DMS114 treated with DMSO at 0.1 percent for 48 hours (cell line): ENCODE data around the gene ACAD11.

ENCODE experiments used
- DNase-seq: peaks from one replicate; lab custom pipeline; 2025; ENCODE audit not compliant: unreplicated experiment; lab: John Stamatoyannopoulos, UW

Gene ACAD11

DNA sequence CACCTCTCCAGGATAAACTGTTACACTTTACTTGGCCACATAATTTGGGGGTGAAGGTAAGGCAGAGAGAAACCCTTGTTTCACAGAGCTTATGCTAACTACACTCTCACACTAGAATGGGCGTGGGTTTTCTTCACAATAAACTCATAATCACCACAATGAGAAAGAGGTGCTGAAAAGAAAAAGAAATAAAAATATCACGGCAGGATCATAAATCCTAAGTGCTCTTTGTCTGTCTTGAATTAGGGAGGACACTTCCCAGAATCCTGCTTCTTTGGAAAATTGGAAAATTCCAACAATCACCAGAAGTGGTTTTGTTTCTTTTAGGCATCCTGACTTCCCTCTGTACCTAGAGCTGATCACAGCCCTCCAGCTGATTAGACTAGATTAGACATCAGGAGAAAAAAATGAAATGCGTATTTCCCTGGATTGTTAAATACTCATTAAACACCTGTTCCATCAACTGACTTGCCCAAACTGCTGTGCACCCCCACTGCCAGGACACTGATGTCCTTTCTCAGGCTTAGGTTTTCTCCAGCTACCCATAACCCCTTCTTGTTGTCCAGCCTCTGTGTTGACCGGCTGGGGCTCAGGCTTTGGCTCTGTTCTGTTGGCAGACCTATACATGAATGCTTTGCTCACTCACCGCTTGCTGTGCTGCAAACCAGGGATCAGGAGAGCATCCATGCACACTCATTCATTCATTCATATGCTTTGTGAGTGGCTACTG lies 104.1 kb downstream of the ACAD11 start:
- DNase-seq, result no peak

DNA sequence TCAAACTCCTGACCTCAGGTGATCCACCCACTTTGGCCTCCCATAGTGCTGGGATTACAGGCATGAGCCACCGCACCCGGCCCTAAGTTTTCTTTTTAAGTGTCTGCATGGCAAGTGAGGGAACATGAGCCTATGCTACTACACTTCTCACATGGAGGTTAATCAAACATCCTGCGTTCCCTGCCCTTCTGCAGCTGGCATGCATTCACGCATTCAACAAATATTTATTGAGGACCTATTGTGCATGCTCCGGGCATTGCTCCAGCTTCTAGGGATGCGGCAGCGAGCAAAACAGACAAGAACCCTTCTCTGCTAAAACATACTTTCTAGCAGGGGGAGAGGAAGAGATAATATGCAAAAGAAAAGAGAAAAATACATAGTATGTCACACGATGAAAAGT lies 105.2 kb downstream of the ACAD11 start:
- no peak for DNase-seq

DNA sequence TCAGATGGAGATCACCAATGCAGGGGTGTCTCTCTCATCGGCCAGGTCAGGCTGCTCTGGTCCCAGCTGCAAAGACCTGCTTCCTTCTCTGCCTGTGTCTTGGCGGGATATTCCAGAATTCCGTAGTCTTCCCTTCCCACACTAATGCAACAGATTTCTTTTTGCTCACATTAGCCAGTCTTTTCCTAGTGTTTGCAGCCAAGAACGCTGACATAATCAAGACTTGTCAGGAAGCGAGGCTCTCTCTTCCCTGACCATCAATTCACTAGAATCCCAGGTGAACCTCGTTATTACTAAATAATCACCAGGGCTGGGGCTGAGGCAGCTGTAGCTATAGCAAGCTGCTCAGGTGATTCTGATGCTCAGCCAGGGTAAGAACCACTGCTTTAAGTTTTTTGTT lies 105.8 kb downstream of the ACAD11 start:
- no peak for DNase-seq

DNA sequence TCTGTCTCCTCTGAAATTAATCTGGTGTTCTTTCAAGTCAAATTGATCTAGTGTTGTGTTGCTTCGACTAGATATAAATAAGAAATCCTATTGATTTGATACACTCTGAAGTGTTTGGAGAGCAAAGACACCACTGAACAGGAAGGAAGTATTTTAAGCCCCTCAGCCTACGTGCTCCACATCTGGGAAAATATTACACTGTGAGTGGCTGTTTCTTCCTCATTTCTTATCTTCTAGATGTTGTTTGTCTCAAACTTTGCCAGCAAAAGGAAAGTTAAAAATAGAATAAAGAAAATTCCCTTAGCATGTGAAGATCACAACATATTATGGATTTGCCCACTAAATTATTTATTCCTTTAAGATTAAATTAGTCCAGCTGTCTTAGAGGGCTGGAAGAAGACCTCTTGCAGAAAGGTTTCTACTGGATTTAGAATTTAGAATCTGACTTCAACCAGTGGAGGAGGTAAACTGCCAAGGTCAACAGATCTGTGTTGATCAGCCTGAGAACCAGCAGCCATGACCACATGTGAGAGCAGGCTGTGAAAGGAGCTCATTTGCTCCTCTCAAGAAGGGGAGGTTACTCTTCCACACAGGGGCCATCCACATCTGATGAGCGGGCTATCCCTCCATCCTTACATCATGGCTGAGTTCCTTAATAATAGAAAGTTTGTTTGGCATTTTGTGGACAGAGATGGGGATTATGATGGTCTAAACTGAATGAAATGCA lies 108.9 kb downstream of the ACAD11 start:
- no peak for DNase-seq

DNA sequence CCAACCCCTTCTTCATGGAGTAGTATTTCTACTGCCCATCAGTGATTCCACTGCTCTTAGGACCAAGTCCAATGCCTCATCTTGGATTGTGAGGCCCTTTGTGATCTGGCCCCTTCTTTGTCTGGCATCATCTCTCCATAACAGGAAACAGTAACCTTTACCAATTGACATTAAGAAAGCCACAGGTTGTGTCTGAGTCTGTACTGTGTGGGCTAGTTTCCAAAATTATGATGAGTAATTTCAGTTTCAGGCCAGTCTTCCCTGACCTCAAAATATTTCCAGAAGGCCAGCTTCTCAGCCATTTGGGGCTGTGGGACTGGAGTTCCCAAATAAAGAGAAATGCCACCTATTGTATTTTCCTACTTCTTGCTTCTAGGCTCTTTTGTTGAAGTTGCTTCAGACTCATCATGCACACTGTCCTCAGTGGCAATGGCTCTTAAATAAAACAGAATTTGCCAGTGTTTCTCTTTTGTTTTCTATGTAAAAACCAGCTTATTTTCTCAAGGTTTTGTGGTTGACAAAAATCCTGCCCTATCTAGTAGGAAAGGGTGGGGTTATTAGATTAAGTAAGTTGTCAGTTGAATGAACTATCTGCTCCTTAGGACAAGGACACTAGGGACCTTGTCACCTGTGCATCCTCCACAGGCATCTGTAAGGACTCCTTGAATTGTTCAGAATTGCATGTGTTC lies 109.6 kb downstream of the ACAD11 start:
- DNase-seq, result no peak

DNA sequence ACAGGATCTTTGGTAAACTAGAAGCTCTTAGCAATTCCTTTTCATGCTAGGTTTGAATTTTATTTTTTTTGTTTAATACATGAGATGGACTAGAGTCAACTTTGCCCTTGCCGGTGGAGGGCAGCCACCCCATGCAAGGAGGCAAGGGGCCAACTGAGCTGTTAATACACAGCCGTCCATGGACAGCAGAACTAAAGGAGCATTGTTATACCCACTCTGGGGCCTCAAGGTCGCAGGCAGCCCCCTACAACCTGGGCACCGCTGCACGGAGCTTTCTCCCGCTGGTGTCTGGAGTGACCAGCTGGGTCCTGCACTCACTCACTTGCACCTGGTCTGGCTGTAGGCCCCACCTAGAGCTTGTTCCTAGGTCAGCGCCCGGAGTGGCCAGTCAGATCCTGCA lies 110.4 kb downstream of the ACAD11 start:
- DNase-seq, result no peak

DNA sequence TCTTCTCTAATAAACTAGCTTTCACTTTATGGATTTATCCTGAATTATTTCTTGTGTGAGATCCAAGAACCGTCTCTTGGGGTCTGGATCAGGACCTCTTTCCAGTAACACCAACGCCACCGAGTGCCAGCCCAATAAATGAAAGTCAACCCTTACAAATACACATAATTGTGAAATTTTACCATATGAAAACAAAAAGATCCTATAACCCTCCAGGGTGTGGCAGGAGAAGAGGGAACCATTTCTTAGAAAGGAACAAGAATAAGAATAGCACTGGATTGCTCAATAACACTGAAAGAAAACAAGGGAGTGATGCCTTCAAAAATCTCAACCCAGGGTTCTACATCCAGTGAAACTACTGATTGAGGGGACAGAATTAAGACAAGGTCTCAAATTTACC lies 114.1 kb downstream of the ACAD11 start:
- DNase-seq, result no peak

DNA sequence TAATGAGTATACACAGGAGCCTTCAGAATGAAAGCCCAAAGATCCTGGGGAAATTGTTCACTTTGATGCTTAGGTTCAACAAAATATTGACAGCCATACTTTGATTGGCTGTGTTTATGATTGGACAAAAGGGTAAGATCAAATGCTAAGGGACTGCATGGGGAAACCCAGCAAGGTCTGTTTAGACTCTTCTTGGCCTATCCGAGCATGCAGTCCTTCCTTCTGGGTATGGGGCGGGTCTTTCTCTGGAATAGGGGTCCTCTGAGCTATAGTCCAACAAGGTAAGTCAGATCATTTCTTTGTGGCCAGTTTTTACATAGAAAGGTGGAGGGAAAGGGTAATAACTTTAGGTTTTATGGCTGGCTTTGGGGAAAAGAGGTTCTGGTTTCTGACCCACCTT lies 115.5 kb downstream of the ACAD11 start:
- DNase-seq, result no peak

DNA sequence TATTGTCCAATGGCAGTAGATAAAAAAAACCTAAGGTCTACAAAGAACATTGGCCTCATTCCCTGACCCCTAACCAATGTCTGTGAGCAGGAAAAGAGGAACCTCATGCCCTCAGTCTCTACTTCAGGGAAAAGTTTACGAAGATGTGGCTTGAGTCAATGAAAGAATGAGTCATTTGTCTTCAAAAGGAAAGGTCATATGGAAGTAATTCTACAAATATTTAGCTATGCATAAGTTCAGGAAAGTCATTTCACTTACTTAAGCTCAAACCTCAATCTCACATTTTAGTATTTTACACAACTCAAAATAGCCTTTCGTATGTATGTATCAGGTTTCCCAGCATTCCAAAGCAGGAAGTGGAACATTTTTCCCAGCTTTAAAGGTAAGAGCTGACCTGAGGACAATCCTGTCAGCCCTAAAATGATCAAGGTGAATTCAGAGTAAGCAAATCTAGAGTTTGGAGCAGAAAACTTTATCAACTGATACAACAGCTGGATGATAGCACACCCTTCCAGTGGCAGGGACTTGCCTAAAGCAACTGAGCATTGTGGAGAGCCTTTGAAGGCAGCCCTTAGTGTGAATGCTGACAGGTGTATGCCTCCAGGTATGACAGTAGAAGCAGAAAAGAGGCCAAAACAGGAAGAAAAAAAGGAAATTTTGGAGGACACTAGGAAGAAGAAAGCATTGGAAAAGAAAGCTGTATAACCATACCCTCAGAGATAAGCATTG lies 116.4 kb downstream of the ACAD11 start:
- DNase-seq, result no peak

DNA sequence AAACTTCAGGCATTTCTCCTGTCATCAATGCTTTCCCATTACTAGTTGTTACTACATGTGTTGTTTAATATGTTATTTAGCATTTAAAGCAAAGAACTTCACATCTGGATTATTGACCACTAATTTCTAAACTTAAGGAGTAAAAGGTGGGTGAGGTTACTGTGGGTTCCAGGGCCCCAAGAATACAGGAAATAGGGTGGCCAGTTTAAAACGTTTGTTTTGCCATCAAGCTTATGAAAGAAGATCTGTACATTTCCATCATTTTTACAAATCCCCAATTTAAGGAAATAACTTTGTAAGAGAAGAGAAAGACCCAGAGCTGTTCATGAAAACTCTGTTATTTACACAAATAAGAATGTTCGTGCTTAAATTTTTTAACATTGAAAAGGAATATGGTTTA lies 117.0 kb downstream of the ACAD11 start:
- no peak for DNase-seq

DNA sequence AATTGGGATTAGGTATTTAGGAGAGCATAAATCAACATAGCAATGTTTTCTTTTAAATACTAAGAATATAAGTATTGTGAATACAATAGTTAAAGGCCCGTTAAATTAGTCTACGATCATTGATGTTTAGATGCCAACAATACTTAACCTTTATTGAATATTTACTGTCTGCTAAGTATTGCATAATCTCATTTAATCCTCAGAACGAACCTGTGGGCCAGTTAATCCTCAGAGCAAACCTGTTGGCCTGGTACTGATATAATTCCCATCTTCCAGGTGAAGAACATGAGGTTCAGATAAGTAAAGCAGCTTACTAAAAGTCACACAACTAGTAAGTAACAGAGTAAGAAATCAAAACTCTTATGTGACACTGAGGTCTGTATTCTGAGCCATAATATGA lies 119.9 kb downstream of the ACAD11 start:
- DNase-seq, result no peak

DNA sequence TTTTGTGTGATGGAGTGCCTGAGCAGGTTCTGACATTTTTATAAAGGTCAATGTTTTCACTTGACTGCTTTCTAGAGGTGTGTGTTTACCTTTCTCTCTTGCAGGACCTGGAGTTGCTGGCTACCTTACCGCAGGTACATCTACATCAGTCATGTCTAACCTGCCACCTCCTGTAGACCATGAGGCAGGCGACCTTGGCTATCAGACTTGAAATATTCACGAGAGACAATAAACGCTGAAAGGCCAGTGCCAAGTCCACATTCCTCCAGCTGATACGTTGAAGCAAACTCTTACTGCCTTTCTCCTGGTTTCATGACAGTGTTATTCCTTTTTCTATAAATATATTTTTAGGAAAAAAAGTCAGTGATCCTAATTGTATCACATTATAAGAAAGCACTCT lies 121.5 kb downstream of the ACAD11 start:
- DNase-seq, result no peak

DNA sequence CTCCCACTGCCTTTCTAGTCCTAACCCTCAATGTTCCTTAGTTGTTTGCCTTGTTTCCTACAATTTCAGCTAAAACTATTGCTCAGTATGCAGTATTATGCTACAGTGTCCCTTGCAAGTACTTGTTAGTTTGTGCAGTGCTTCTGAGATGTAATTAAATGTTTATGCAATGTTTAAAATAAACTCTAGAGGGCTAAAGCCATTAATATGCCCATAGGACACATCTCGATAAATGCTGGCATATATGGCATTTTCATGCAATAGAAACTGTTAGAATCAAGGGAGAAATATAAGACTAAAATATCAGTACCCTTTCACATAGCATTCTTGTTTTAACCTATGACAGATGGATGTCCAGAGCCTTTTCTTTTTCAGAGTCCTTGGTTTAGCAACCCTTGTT lies 122.3 kb downstream of the ACAD11 start:
- DNase-seq, result peak; percentile 12

DNA sequence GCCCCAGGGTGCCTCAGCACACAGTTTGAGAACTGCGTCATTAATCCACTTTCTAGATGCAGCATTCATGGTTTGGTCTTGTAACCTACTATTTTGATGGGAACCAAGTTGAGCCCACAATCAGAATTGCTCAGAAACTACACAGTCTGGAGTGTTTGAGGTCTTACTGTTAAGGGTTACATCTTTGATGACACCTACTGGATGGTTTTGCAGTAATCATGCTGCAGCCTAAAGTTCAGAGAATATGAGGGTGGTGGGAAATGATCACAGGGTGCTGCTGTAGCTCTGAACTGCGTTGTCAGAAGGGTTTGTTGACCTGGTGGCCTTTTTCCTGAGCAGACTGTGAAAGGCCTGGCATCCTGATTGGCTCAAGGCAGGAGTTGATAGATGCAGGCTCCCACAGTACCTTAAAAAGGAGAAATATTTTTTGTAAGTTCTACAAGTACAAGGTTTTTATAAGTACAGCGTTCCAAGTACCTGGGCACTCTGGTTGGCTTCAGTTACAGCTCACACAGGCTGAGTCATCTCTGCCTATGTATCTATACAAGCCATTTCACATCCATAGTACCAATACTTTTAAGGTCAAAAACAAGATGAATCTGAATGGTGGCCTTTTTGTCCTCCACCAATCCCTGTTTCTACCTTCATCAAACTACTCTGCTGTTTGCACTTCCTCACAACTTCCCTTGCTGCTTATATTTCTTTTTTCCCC lies 123.0 kb downstream of the ACAD11 start:
- no peak for DNase-seq

DNA sequence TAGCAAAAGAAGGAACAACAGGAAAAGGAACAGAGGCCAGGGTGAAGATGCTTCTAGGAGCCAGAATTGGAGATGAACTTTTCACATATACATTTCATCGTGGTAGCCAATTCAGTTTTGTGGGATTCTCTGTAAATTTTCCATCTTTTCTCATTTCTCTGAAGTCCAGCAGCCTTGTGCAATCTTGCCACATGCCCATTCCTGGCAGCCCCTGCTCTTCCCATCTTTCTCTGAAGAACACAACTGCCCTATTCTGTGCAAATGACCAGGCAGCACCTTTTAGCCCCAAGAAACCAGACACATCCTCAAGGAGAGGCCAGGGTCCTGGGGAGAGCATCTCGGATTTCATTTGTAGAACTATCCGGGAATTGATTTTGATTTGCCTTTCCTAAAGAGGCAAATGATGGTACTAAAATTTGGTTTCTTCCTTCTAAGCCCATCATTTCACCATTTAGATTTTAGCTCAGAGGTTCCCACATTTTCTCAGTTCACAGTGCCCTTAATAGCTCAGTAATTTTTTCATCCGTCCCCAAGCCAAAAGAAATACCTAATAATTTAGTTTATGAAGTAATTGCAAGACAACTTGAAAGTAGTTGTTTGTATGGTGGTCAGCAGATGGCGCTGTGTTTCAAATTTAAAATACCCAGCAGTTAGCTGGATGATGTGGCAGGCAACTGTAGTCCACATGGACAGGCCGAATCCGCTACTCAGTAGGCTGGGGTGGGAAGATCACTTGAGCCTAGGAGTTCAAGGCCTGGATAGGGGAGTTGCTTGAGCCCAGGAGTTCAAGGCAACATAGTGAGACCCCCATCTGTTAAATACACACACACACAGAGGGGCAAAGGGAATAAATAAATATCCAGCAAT lies 123.8 kb downstream of the ACAD11 start:
- peak; percentile 27 for DNase-seq

DNA sequence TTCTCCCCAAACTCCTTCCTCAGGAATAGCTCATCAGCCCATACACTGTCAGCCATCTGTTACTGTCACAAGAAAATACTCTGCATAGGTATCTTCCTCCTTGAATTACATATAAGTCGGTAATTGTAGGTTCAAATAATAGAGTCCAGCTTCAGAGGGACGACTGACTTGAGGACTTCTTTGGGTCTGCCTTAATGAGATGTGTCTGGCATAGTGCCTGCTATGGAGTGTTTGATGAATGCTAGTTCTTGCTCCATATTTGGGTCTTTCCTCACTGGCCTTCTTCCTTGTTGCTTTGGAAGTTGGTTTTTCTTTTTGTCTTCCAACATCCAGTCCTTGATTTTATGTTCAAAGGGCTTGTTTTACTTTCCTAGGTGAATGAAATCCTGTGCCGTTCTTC lies 129.0 kb downstream of the ACAD11 start:
- no peak for DNase-seq

DNA sequence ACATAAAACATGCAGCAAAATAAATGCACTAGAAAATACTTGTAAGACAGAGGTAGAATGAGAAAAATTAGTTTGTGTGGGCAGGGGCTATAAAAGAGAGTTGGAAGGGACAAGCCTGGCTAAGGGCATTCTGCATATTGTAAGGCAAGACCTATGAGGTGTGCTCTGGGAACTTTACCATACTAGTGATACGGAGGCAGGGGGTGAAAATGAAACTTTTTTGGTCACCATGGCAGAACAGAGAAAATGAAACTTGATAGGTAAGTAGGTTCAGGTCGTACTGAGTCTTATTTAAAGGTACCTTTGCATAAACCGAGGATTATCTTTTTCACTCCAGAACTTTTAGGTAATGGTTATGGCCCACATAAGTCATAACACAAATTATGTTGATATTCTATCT lies 137.3 kb downstream of the ACAD11 start:
- DNase-seq, result no peak

DNA sequence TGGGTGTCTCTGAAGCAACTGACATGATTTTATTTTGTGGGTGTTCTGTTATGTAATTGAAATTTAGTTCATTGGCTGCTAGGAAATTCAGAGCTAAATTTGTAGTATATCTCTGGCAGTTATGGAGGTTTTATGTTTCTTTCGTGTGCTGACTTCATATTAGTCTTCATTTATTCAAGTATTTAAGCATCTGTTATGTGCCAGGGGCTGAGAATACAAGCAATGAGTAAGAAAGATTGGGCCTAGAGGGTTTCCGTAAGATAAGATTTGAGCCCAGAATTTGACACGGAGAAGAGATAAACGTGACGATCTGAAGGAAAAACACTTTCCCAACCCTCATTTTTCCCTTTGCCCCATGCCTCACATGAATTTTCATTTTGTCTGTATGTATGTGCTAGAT lies 137.7 kb downstream of the ACAD11 start:
- no peak for DNase-seq

DNA sequence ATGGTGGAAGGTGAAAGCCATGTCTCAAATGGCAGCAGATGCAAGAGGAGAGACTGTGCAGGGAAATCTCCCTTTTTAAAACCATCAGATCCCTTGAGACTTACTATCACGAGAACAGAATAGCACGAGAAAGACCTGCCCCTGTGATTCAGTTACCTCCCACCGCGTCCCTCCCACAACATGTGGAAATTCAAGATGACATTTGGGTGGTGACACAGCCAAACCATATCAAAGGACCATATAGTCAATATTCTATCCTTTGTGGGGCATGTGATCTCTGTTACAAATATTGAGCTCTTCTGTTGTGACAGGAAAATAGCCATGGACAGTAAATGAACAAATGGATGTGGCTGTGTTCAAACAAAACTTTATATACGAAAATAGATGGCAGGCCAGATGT lies 139.7 kb downstream of the ACAD11 start:
- DNase-seq, result no peak

DNA sequence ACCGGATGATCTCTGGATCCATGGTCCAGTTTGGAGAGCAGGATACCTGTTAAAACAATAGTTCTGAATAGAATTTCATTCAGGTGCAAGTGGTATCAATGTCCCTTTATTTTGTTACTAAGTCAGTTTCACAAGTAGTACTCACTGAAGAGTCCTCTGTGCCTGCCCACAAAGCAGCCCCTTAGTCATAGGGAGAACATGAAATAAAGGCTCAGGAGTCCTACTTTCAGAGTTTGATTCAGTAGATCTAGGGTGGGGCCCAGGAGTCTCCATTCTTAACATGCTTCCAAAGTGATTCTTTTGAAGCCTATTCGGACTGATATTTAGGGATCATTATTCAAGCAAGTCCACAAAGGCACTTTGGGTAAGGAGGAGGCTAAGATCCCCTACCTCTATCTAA lies 142.3 kb downstream of the ACAD11 start:
- DNase-seq, result no peak
